Loucy (cell line): ENCODE results near the gene DUSP14.

Experiments used
- CTCF ChIP-seq: fragments of 200-600 bp; sonication (generic); conservative IDR thresholded peaks from 2 replicates; pipeline ENCODE4 v1.5.1; 2014; ENCODE audit warnings: mild to moderate bottlenecking, antibody characterized with exemption, low read length
- EZH2phosphoT487 ChIP-seq: fragments of 200-600 bp; IDR thresholded peaks from 2 replicates; pipeline ENCODE4 v1.6.1; 2018; ENCODE audit warnings: antibody characterized with exemption, mild to moderate bottlenecking, moderate library complexity, borderline replicate concordance

GRCh38 chr17:37446027-37446426 is 43.7 kb upstream of the DUSP14 start:
- TF ChIP-seq EZH2phosphoT487 (no peak), CTCF (no peak)
